H1 (cell line): ENCODE data around the gene SEC24C. TPM values are rescaled to one million over a fixed set of nuclear protein-coding genes. Genes with fewer than 3 reads are reported as not detected.
A peak's percentile ranks its signal among the peaks of the same experiment; 100 is the strongest.

Source experiments
- CTCF ChIA-PET: fragments of 300-600 bp; sonication (Branson Sonifier 250); formaldehyde crosslinking; loops from one replicate; lab custom pipeline; 2021; ENCODE audit not compliant: partially characterized antibody; lab: Charles Lee
- POLR2A ChIA-PET: fragments of 300-600 bp; sonication (Branson Sonifier 250); formaldehyde crosslinking; loops from one replicate; lab custom pipeline; 2021; ENCODE audit warnings: inconsistent platforms; ENCODE audit not compliant: partially characterized antibody; lab: Charles Lee
- DNase-seq, 2 experiments: peaks; one replicate each; pipeline versions ENCODE4 v3.0.0 to v3.0.0-alpha.2; 2010 to 2022; ENCODE audit warnings: low spot score in 2 of 2, low read depth in 1 of 2, mixed read lengths in 1 of 2
- FAIRE-seq: peaks from 2 replicates; lab custom pipeline; 2011; peaks lifted over from hg19 to GRCh38; lab: Jason Lieb, UNC
- H2AFZ ChIP-seq: 2 replicates; pipeline ENCODE4 v1.8.1; 2012; ENCODE audit warnings: low read length, inconsistent platforms
- H2AK5ac ChIP-seq: 2 replicates; pipeline ENCODE4 v1.6.1; 2013; ENCODE audit warnings: low read depth, low read length
- H2BK120ac ChIP-seq: replicated peaks from 2 replicates; pipeline ENCODE3; 2013; ENCODE audit warnings: low read depth, low read length, inconsistent platforms
- H2BK12ac ChIP-seq: 2 replicates; pipeline ENCODE4 v1.6.1; 2013; ENCODE audit warnings: low read depth, low read length
- H2BK15ac ChIP-seq: 2 replicates; pipeline ENCODE4 v1.6.1; 2013; ENCODE audit warnings: low read length
- H2BK20ac ChIP-seq: 2 replicates; pipeline ENCODE4 v1.6.1; 2013; ENCODE audit warnings: low read length
- H2BK5ac ChIP-seq: 2 replicates; pipeline ENCODE4 v1.6.1; 2013; ENCODE audit warnings: low read depth, low read length
- H3K14ac ChIP-seq: 2 replicates; pipeline ENCODE4 v1.6.1; 2013; ENCODE audit warnings: inconsistent platforms; ENCODE audit not compliant: insufficient read length
- H3K18ac ChIP-seq: 2 replicates; pipeline ENCODE4 v1.6.1; 2013; ENCODE audit warnings: low read length; ENCODE audit errors: extremely low read depth
- H3K23ac ChIP-seq: 2 replicates; pipeline ENCODE4 v1.6.1; 2013; ENCODE audit warnings: inconsistent platforms; ENCODE audit not compliant: insufficient read length
- H3K23me2 ChIP-seq: 2 replicates; pipeline ENCODE4 v1.6.1; 2013; ENCODE audit warnings: low read depth, low read length
- H3K27ac ChIP-seq: 2 replicates; pipeline ENCODE4 v1.6.1; 2011; ENCODE audit warnings: low read depth, low read length, inconsistent platforms
- H3K27me3 ChIP-seq, 4 experiments: replicated peaks in 1 of 4; 1 replicate in 1 of 4; 2 replicates in 3 of 4; pipeline versions ENCODE4 v1.6.1 to v1.8.1; 2011 to 2013; ENCODE audit warnings: low read length in 3 of 4, mild to moderate bottlenecking in 3 of 4, inconsistent platforms in 2 of 4, mixed read lengths in 2 of 4, moderate library complexity in 1 of 4; ENCODE audit not compliant: control insufficient read depth in 3 of 4, insufficient read depth in 3 of 4; ENCODE audit errors: extremely low read depth in 1 of 4
- H3K36me3 ChIP-seq, 4 experiments: 2 replicates each; pipeline versions ENCODE4 v1.6.1 to v1.8.1; 2011 to 2013; ENCODE audit warnings: mild to moderate bottlenecking in 4 of 4, low read length in 3 of 4, moderate library complexity in 2 of 4, control low read depth in 1 of 4, inconsistent platforms in 1 of 4; ENCODE audit not compliant: insufficient read depth in 4 of 4, control insufficient read depth in 2 of 4
- H3K4ac ChIP-seq: replicated peaks from 2 replicates; pipeline ENCODE3; 2013; ENCODE audit warnings: low read length, low read depth, mixed read lengths, inconsistent platforms; ENCODE audit not compliant: insufficient read length
- H3K4me1 ChIP-seq, 4 experiments: replicated peaks in 1 of 4; 1 replicate in 1 of 4; 2 replicates in 3 of 4; pipeline versions ENCODE4 v1.6.1 to v1.8.1; 2011 to 2013; ENCODE audit warnings: low read length in 3 of 4, inconsistent platforms in 2 of 4, mixed read lengths in 1 of 4; ENCODE audit not compliant: insufficient read depth in 4 of 4, control insufficient read depth in 3 of 4
- H3K4me2 ChIP-seq, 2 experiments: 2 replicates each; pipeline versions ENCODE4 v1.6.1 to v1.8.1; 2011 to 2013; ENCODE audit warnings: low read depth in 2 of 2, low read length in 2 of 2, control low read depth in 1 of 2, inconsistent platforms in 1 of 2, mild to moderate bottlenecking in 1 of 2; ENCODE audit not compliant: insufficient read depth in 1 of 2
- H3K4me3 ChIP-seq, 4 experiments: fragments of 200-600, 300-600 bp in 1 of 4; sonication (generic), shearing (Covaris generic), sonication (Bioruptor Twin) in 1 of 4; 2 replicates each; pipeline versions ENCODE4 v1.5.1 to v1.8.1; 2011 to 2016; ENCODE audit warnings: low read length in 4 of 4, low read depth in 3 of 4, control low read depth in 2 of 4, inconsistent platforms in 2 of 4, mild to moderate bottlenecking in 2 of 4, mixed read lengths in 1 of 4, moderate library complexity in 1 of 4; ENCODE audit not compliant: insufficient read depth in 2 of 4; ENCODE audit errors: extremely low read depth in 1 of 4
- H3K56ac ChIP-seq: replicated peaks from 2 replicates; pipeline ENCODE3; 2013; ENCODE audit warnings: low read depth, mild to moderate bottlenecking, mixed read lengths, low read length, inconsistent platforms; ENCODE audit not compliant: insufficient read length
- H3K79me1 ChIP-seq: 2 replicates; pipeline ENCODE4 v1.6.1; 2013; ENCODE audit warnings: low read depth, low read length, control low read depth
- H3K79me2 ChIP-seq, 2 experiments: 2 replicates each; pipeline versions ENCODE4 v1.6.1 to v1.8.1; 2012 to 2013; ENCODE audit warnings: low read length in 2 of 2, mild to moderate bottlenecking in 2 of 2, inconsistent platforms in 1 of 2; ENCODE audit not compliant: insufficient read depth in 2 of 2, control insufficient read depth in 1 of 2
- H3K9ac ChIP-seq, 4 experiments: replicated peaks in 1 of 4; 1 replicate in 1 of 4; 2 replicates in 3 of 4; pipeline versions ENCODE4 v1.6.1 to v1.8.1; 2011 to 2013; ENCODE audit warnings: low read depth in 3 of 4, low read length in 3 of 4, control low read depth in 2 of 4, mild to moderate bottlenecking in 2 of 4, moderate library complexity in 2 of 4, inconsistent platforms in 1 of 4; ENCODE audit errors: extremely low read depth in 1 of 4
- H3K9me3 ChIP-seq, 2 experiments: 2 replicates each; pipeline versions ENCODE4 v1.6.1 to v1.8.1; 2012 to 2013; ENCODE audit warnings: mild to moderate bottlenecking in 2 of 2, moderate library complexity in 2 of 2, control low read depth in 1 of 2, inconsistent platforms in 1 of 2, low read depth in 1 of 2, low read length in 1 of 2, mixed read lengths in 1 of 2; ENCODE audit not compliant: insufficient read depth in 2 of 2
- H4K20me1 ChIP-seq, 2 experiments: replicated peaks in 1 of 2; 2 replicates each; pipeline versions ENCODE3 to v1.8.1; 2011 to 2013; ENCODE audit warnings: inconsistent platforms in 2 of 2, low read length in 2 of 2, mild to moderate bottlenecking in 1 of 2; ENCODE audit not compliant: insufficient read depth in 2 of 2, control insufficient read depth in 1 of 2
- H4K5ac ChIP-seq: 2 replicates; pipeline ENCODE4 v1.6.1; 2013; ENCODE audit warnings: low read length, low read depth, mixed read lengths, inconsistent platforms; ENCODE audit not compliant: insufficient read length
- H4K8ac ChIP-seq: 2 replicates; pipeline ENCODE4 v1.8.0; 2013; ENCODE audit warnings: mild to moderate bottlenecking, moderate library complexity, low read length, inconsistent platforms; ENCODE audit not compliant: insufficient read depth; ENCODE audit errors: extremely low read depth
- H4K91ac ChIP-seq: replicated peaks from 2 replicates; pipeline ENCODE3; 2013; ENCODE audit warnings: low read length, mixed read lengths, inconsistent platforms; ENCODE audit not compliant: insufficient read length
- ASH2L ChIP-seq: fragments of 200-600, 300-600 bp; sonication (generic); IDR thresholded peaks from one replicate; pipeline ENCODE4 v1.7.1; 2017; ENCODE audit warnings: low read length
- BCL11A ChIP-seq, 2 experiments: IDR thresholded peaks; one replicate each; pipeline ENCODE4 v1.6.1; 2011; ENCODE audit warnings: low read depth in 2 of 2, low read length in 2 of 2, mild to moderate bottlenecking in 2 of 2
- CEBPB ChIP-seq: IDR thresholded peaks from 2 replicates; pipeline ENCODE4 v1.6.1; 2012; ENCODE audit warnings: low read depth, low read length
- EZH2 ChIP-seq: fragments of 200-600 bp; sonication (generic); IDR thresholded peaks from 2 replicates; pipeline ENCODE4 v1.7.1; 2012; ENCODE audit warnings: low read depth, mild to moderate bottlenecking, moderate library complexity, low read length, inconsistent platforms; ENCODE audit not compliant: severe bottlenecking
- KDM5A ChIP-seq: fragments of 200-600 bp; IDR thresholded peaks from 2 replicates; pipeline ENCODE4 v1.7.1; 2012; ENCODE audit warnings: mild to moderate bottlenecking, low read length, inconsistent platforms, mixed read lengths
- POLR2A ChIP-seq, 2 experiments: IDR thresholded peaks; 1 replicate in 1 of 2; 2 replicates in 1 of 2; pipeline ENCODE4 v1.6.1; 2011; ENCODE audit warnings: low read depth in 2 of 2, low read length in 2 of 2, mild to moderate bottlenecking in 2 of 2; ENCODE audit errors: control extremely low read depth in 1 of 2
- RAD21 ChIP-seq, 2 experiments: IDR thresholded peaks in 1 of 2; conservative IDR thresholded peaks in 1 of 2; 2 replicates each; pipeline ENCODE4 v1.6.1; 2011; ENCODE audit warnings: low read depth in 2 of 2, low read length in 2 of 2, improper control_type of control experiment in 1 of 2, inconsistent platforms in 1 of 2, mild to moderate bottlenecking in 1 of 2, moderate library complexity in 1 of 2
- RFX5 ChIP-seq: IDR thresholded peaks from 2 replicates; pipeline ENCODE4 v1.6.1; 2011; ENCODE audit warnings: low read depth, low read length, improper control_type of control experiment, borderline replicate concordance
- RNF2 ChIP-seq: fragments of 200-900, 300-1000 bp; sonication (generic); IDR thresholded peaks from 2 replicates; pipeline ENCODE4 v1.7.1; 2016; ENCODE audit warnings: borderline replicate concordance, low read depth, mild to moderate bottlenecking, antibody characterized with exemption, low read length; ENCODE audit not compliant: poor library complexity, severe bottlenecking; ENCODE audit errors: missing control alignments
- SIX5 ChIP-seq: IDR thresholded peaks from 2 replicates; pipeline ENCODE4 v1.6.1; 2011; ENCODE audit warnings: mild to moderate bottlenecking, low read depth, low read length
- SP2 ChIP-seq: IDR thresholded peaks from 2 replicates; pipeline ENCODE4 v1.6.1; 2012; ENCODE audit warnings: mild to moderate bottlenecking, low read length, inconsistent platforms
- SRF ChIP-seq: IDR thresholded peaks from 2 replicates; pipeline ENCODE4 v1.6.1; 2011; ENCODE audit warnings: mild to moderate bottlenecking, low read depth, low read length, moderate library complexity
- WGBS, 2 experiments: shearing (Covaris generic) in 1 of 2; methylation state at CpG; one replicate each; pipeline versions ENCODE4 v1.1.6 to v1.1.7; 2013 to 2015; ENCODE audit warnings: low lambda C conversion rate in 2 of 2, mixed read lengths in 2 of 2, inconsistent platforms in 1 of 2, low coverage in 1 of 2, missing lambda C conversion rate in 1 of 2; ENCODE audit not compliant: insufficient replicate concordance in 2 of 2, insufficient coverage in 1 of 2, insufficient read length in 1 of 2; ENCODE audit errors: extremely low coverage in 1 of 2, missing lambda C conversion rate in 1 of 2; 5-methylcytosine and 5-hydroxymethylcytosine counted together
- polyA plus RNA-seq, 7 experiments: library from polyadenylated mRNA; depleted of rRNA in 3 of 7; stranded (reverse) in 5 of 7; unstranded in 2 of 7; fragments of >200 nt in 5 of 7; fragments of 200-250 nt in 2 of 7; gene quantifications; 1 replicate in 5 of 7; 2 replicates in 1 of 7; 4 replicates in 1 of 7; pipeline versions ENCODE4 v1.2.1 to v1.2.3, GENCODE V29; 2011 to 2013; ENCODE audit warnings: missing spikeins in 2 of 7, mixed read lengths in 2 of 7
- total RNA-seq: library from RNA; stranded (reverse); fragmentation: NEBNext Ultra II Directional; extraction: Animal tissue kit (Norgen Biotek cat#: 25700); gene quantifications from 2 replicates; pipeline ENCODE4 v1.2.1, GENCODE V29; 2021
- TF ChIP-seq, protein P1 (sequence below): IDR thresholded peaks from 2 replicates; pipeline ENCODE4 v1.6.1; 2011; ENCODE audit warnings: low read depth, mild to moderate bottlenecking, low read length; ENCODE audit not compliant: insufficient read depth

Gene SEC24C
- total and polyA plus RNA-seq, 2 of the 8 experiments (the other 6 are each of a cell fraction or from before 2014, with no cell fraction given) = 63.2 to 67.4 TPM

DNA sequence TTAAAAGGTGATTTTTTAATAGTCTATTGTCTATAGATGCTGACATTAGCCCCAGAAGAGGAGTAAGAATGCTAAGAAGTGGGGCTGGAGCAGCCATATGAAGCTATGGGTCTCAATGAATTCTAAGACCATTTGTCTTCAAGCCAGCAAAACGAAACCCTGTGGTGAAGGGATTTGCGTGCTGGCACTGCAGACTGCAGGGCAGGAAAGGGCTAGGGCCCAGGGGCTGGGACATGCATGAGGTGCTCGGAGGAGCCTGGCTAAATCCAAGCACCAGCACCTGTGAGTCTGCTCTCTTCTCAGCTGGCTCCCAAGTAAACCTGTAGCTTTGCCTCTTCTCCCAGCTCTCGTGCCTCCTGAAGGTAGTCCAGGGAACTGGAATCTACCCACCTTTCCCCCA is 68.5 kb downstream of the SEC24C start:
- ChIA-PET CTCF (interaction anchor here (0.6 to 16.0 kb wide), 4 partner anchors 30 to 837 kb away, joined by 3 to 209 read pairs (median 8); no protein-coding TSS in a partner anchor), POLR2A (interaction anchor here (1.4 to 11.1 kb wide), 3 partner anchors 11 to 31 kb away, joined by 4 to 137 read pairs (median 6); partner anchors contain the start of gene CHCHD1)
- Histone ChIP-seq H2AFZ (no peak overlapping the region), H4K8ac (no peak overlapping the region), H2BK15ac (no peak overlapping the region), H3K14ac (no peak overlapping the region), H3K27ac (no peak overlapping the region), H2BK12ac (no peak overlapping the region), H3K4ac (no peak overlapping the region), H4K20me1 (peaks cover 0 to 7% of the 10 kb centered on the region in 2 experiments), H3K56ac (no peak overlapping the region), H2BK120ac (no peak overlapping the region), H3K23me2 (no peaks in the 10 kb centered on the region; the same call in 1 of the 2 replicates), H2BK20ac (no peak overlapping the region), H3K4me1 (peaks cover 0 to 4% (median 2%) of the 10 kb centered on the region in 4 experiments; a peak in 4 of 7 replicates), H3K4me3 (0 out of 8 replicates have a peak overlapping the region, but pooled peaks of 1 of the 4 experiments have one; percentile 91), H3K4me2 (no peak overlapping the region), H3K18ac (no peak overlapping the region), H3K9ac (no peak overlapping the region), H3K9me3 (no peaks in the 10 kb centered on the region), H3K79me1 (no peaks in the 10 kb centered on the region), H3K27me3 (no peaks in the 10 kb centered on the region), H3K79me2 (no peaks in the 10 kb centered on the region), H4K5ac (no peak overlapping the region), H3K23ac (no peak overlapping the region), H2AK5ac (no peak overlapping the region), H4K91ac (no peak overlapping the region), H2BK5ac (no peak overlapping the region), H3K36me3 (peaks cover 0 to 19% (median 9%) of the 10 kb centered on the region in 4 experiments; a peak in 6 of 8 replicates)
- 86% methylated on average over 4 of the region's 4 CpGs; no CpG with 5 or more reads in 1 of the 2 experiments for WGBS, 2 experiments
- FAIRE-seq = peak; percentile 36
- DNase-seq = no peak
- TF ChIP-seq RNF2 (no peak), CEBPB (no peak), SRF (no peak), EZH2 (no peak), KDM5A (no peak), RFX5 (no peak), SP2 (no peak), BCL11A (IDR thresholded peaks at IDR 0.05; ENCODE audit: low read depth in 2 of 2, low read length in 2 of 2) (no peak), ASH2L (no peak), POLR2A (IDR thresholded peaks at IDR 0.05; ENCODE audit: control extremely low read depth in 1 of 2, low read depth in 2 of 2, low read length in 2 of 2) (no peak), RAD21 (IDR thresholded peaks at IDR 0.05 in 1 of 2, conservative IDR thresholded peaks at IDR 0.05 in 1 of 2; ENCODE audit: low read depth in 2 of 2, low read length in 2 of 2) (no peak), SIX5 (no peak)
- TF ChIP-seq, protein P1, sequence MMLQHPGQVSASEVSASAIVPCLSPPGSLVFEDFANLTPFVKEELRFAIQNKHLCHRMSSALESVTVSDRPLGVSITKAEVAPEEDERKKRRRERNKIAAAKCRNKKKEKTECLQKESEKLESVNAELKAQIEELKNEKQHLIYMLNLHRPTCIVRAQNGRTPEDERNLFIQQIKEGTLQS = no peak
